SK-N-DZ (cell line): ENCODE measurements around the gene MTCH2.
"Not testable (repeated sequence)": the region's sequence is repeated elsewhere in the genome, so short reads cannot be mapped to it uniquely, and the experiment has no call there.

Experiments
- DNase-seq: peaks from one replicate; pipeline ENCODE4 v3.0.0-alpha.2; 2015; ENCODE audit warnings: low spot score

The MTCH2 gene

GRCh38 chr11:47640506-47640905 is 1.9 kb downstream of the MTCH2 start:
- not testable (repeated sequence) for DNase-seq

- DNase-seq: not testable (repeated sequence)
Observed at GRCh38 chr11:47636331-47636730, 6.0 kb downstream of the MTCH2 start.

DNA sequence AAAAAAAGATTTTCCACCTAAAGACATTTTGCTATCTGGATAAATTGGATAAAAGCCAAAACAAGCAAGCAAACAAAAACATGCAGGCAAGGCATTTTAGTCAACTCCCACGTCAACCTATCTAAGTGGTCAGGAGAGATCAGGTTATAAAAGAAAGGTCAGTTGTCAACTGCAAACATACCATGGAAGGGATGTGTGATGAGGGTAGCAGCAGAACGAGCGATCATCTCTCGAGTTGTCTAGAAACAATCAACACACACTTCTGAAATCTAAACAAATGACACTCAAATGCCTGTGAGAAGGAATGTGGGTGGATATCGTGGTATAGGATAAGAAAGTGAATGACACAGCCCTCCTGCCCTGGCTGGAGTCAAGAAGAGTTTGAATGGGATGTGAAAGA is 10.9 kb downstream of the MTCH2 start:
- DNase-seq: no peak

DNA sequence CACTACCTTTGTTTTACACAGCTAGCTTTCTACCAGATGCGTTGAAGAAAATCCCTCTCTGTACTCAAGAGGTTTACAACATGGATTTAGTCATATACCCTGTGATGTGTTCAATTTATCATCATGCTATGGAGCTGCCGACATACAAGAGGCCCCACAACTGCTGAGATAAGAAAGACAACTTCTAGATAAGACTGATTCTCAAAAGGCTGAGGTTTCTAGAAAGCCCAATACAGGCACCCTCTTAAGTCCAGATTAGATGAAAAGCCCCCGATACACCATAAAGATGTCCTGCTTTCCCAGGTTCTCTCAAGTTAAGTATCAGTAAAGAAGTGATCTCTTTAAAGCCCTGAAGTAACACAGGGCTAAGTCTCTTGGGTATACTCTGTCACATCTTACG is 14.3 kb downstream of the MTCH2 start:
- DNase-seq: no peak

GRCh38 chr11:47626234-47626633 is 16.1 kb downstream of the MTCH2 start:
- DNase-seq: no peak

- DNase-seq: no peak
Observed at GRCh38 chr11:47620836-47621378, 21.5 kb downstream of the MTCH2 start.

DNA sequence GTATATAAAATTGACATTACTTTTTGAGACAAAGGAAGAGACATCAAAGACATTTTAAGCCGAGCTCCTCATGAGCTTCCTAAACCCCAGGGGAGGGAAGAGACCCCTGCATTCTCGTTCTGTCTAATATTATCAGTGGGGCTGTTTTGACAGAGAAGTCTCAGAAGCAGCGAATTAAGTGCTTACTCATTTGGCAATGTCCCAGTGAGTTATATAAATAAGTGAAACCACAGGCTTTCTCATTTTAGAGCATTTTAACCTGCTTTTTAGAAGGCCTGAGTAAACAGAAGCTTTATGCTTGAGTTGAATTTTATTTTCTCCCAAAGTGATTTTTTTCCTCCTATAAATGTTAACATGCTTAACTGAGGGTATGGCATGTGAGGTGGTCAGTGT is 24.9 kb downstream of the MTCH2 start:
- no peak for DNase-seq

DNA sequence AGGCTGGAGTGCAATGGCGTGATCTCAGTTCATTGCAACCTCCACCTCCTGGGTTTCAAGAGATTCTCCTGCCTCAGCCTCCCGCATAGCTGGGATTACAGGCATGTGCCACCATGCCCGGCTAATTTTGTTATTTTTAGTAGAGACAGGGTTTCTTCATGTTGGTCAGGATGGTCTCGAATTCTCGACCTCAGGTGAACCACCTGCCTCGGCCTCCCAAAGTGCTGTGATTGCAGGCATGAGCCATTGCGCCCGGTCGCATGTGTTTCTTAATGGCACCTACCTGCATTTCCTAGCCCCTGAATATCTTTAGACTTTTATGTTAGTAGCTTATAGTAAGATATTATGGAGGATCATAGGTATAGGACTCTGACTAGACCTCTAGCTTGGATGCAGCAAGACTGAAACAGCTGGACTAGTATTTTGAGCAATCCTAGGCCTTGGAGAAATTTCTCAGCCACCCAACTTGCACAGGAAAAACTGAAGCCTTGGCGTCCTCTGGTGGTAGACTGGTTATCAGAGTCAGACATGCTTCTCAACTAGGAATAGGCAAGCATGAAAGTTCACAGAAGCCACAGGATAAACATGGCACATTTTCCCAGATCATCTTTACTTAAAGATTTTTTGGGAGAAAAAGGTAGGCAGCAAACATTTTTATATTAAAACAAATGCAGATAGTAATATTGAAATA is 25.5 kb downstream of the MTCH2 start:
- DNase-seq: peak; percentile 50

GRCh38 chr11:47615249-47615648 is 27.1 kb downstream of the MTCH2 start:
- DNase-seq: no peak

GRCh38 chr11:47611348-47611794 is 31.0 kb downstream of the MTCH2 start:
- no peak for DNase-seq

- no peak for DNase-seq
Observed at GRCh38 chr11:47609675-47610074, 32.7 kb downstream of the MTCH2 start.

GRCh38 chr11:47607380-47607779 is 35.0 kb downstream of the MTCH2 start:
- no peak for DNase-seq

DNA sequence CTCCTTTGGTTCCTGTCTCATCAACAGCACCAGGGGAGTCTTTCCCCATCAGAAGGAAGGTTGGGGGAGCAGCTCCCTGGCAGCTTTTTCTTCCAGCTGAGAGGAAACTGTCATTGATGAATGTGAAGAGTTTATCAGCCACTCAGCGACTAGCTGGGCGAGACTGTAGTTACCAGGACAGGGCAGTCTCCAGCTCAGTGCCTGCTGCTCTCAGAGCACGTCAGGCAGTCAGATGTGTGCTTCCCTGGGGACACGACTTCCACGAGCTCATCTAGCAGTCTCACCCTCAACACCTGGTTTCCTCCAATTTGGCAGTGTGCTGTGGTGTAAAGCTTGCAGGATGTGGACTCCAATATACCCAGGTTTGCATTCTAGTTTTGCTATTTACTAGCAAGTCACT is 35.6 kb downstream of the MTCH2 start:
- DNase-seq: peak; percentile 62

DNA sequence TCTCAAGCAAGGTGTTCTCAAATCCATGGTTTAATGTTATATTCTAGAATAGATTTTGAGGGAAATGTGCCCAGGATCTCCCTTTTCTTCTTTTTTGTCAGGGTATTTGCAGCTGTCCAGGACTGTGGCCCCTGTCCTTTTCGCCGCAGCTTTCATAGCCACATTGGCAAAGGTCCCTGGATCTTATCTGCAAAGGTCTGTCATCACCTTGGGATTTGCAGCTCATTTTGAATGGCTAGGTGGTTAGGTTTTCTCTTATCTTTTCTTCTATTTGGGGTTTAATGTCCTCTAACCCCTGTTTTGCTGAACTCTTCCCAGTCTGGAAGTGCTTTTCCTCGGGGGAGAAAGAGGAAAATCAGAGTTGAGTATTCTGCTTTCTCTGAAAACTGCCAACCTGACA is 36.4 kb downstream of the MTCH2 start:
- no peak for DNase-seq

DNA sequence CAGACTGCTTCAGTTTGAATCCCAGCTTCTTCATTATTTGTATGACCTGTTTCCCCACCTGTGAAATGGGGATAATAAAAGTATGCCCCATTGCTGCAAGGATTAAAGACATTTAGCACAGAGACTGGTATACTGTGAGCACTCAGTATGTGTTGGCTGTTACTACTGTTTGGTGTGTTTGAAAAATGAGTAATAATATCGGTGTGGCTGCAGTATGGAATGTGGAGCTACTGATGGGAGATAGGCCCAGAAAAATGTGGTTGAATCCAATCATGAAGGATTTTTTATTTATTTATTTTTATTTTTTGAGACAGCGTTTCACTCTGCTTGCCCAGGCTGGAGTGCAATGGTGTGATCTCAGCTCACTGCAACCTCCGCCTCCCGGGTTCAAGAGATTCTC is 39.1 kb downstream of the MTCH2 start:
- DNase-seq: no peak

- DNase-seq: peak; percentile 91
Observed at GRCh38 chr11:47599902-47600301, 42.5 kb downstream of the MTCH2 start.

DNA sequence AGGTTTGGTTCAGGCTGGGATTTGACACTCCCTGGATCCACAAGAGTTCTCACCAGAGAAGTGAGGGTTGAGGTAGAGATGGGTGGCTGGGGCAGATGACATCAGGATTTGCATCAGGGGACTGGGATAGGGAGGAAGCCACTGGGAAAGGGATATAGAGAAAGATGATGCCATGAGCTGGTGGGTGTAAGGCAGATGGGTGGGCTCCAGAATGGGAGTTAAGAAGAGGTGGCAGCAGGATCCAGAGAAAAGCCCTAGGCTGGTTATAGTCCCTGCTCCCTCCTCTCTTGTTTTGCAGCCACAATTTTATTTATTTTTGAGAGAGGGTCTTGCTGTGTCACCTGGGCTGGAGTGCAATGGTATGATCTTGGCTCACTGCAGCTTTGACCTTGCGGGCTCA is 46.4 kb downstream of the MTCH2 start:
- no peak for DNase-seq

GRCh38 chr11:47595029-47595428 is 47.3 kb downstream of the MTCH2 start:
- DNase-seq: no peak

- DNase-seq: peak; percentile 58
Observed at GRCh38 chr11:47593934-47594855, 48.2 kb downstream of the MTCH2 start, which contains the start of gene C1QTNF4. TSS of gene C1QTNF4 (minus strand) at chr11:47594411. CDS start at chr11:47590810, 3,601 bp downstream.

- DNase-seq: no peak
Observed at GRCh38 chr11:47593492-47593933, 48.8 kb downstream of the MTCH2 start.

DNA sequence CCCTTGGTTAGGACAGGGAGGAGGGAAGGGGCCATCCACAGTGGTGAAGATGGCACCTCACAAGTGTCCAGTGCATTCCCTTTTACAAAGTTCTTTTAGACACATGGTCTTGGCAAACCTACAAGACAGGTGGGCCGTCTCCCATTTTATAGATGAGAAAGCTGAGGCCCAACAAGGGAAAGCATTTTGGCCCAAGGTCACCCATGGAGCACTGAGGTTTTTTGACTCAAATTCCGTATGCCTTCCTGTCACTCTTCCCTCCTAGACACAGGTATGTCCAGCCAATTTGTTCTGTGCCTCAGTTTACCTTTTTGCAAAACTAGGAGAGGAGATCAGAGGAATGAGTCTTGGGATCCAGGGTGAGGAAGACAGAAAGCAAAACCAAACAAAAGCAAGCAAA is 49.4 kb downstream of the MTCH2 start:
- DNase-seq: no peak

DNA sequence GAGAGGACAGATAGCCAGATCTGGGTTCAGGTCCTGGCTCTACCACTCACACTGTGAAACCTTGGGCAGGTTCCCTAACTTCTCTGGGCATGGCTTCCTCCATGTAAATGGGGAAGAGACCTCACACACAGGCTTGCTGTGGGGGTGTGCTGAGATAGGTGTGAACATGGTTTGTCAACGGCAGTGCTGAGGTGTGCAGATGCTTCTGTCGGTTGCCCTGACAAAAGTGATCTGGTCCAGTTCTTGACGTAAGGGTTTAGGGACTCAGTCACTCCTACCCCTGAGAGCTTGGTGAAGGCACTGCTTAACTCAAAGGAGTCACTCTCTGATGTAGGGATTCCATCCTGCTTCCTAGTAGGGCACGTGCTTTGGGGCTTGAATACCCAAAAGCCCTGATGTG is 50.1 kb downstream of the MTCH2 start:
- no peak for DNase-seq
